Germinal center (tissue), 1 donor: Measurements from ENCODE around the gene PATZ1.
A peak's percentile ranks its signal among the peaks of the same experiment; 100 is the strongest.

Source experiments
- DNase-seq: peaks from one replicate; pipeline ENCODE4 v3.0.0; 2012; ENCODE audit warnings: mixed read lengths, low spot score

The PATZ1 gene

GRCh38 chr22:31313366-31314147 is 32.6 kb downstream of the PATZ1 start:
- peak; percentile 67 for DNase-seq

GRCh38 chr22:31308181-31308580 is 38.0 kb downstream of the PATZ1 start:
- DNase-seq = peak; percentile 29

GRCh38 chr22:31305194-31305593 is 41.0 kb downstream of the PATZ1 start:
- DNase-seq = no peak

DNA sequence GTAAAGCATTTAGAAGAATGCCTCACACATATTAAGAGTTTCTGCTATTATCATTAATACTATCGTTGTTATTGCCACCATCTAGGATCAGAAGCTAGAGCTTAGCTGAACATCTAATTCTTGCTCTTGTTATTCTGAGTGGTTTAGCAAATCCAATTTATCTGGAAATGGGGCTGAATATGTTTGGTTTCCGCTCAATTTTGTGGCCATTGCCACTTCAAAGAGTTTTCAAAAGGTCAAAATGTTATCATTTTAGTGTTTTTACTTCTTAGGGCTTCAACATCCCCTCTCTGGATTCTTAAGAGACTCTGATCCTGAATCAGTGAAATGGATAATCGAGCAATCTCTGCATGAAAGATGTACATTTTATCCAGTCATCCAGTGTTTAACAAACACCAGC is 43.6 kb downstream of the PATZ1 start:
- no peak for DNase-seq

DNA sequence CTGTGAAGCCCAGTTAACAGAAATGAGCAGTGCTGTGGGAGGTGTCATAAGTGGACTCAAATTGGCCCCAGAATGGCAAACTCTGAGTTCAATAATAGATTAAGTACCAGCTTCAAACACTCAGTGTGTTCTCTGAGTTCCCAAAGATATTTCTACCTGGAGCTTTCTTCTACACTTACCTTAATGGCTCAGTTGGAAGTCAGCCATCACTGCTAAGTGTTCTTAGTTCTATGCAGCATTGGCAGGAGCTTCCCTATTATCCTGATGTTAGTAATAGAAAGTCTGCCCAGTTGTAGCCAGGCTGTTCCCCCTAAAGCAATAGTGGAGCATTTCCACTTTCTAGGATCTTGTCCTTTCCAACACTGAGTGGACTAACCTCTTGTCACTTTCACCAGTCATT is 44.1 kb downstream of the PATZ1 start:
- DNase-seq = no peak

DNA sequence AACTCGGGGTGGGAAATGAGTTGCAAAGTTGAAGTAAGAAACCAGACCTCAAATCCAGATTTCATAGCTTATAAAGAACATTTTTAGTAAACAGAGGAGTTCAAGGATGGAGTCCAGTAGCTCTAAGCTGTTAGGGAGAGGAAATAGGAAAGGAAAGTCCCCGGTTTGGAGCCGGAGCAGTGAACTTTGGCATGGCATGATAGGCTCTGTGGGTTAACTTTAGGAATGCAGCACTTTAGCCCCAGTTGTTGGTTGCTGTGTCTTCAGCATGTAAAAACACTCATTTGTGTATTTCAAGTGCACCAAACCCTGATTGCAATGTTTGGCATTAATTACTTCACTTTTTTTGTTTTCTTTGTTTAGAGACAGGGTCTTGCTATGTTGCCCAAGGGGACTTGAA is 45.2 kb downstream of the PATZ1 start:
- DNase-seq = no peak

GRCh38 chr22:31295831-31296657 is 50.1 kb downstream of the PATZ1 start:
- no peak for DNase-seq

- DNase-seq = no peak
Measured at GRCh38 chr22:31295360-31295759, 50.8 kb downstream of the PATZ1 start.

- DNase-seq = peak; percentile 73
Measured at GRCh38 chr22:31292236-31292989, 53.7 kb downstream of the PATZ1 start, which contains the start of gene PIK3IP1. TSS of gene PIK3IP1 (minus strand) at chr22:31292488. CDS start at chr22:31292344, 144 bp downstream.

DNA sequence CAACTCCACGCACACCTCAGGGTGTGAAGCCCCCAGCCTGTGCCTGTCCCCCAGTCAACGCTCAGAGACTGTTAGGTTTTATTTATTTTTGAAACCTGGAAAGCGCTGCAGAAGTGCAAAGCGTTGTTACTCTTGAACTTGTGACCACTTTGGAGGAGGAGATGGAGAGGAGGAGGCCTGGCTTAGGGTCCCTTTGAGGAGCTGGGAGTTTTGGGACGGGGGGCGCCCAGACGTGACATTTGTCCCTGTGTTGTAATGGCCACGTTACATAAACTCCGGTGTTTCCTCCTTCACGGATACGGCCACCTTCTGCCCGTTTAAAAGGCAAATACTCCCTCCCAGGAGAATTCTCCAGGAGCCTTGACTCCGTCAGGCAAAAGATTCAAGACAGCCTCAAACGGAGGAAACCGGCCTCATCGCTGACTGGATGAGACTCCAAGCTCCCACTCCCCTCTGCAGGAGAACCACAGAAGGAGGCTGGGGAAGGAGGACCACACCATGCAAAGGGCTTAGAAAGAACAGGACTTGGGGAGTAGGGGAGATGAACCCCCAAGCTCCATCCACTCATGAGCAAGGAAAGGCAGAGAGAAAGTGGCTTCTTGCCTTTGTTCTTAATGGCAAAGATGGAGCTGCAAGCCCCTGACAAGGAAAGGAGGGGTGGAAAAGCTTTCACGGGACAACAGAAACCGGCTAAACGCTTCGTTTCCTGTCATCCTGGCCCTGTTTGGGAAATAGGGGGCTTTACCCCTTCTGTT is 54.5 kb downstream of the PATZ1 start:
- no peak for DNase-seq

DNA sequence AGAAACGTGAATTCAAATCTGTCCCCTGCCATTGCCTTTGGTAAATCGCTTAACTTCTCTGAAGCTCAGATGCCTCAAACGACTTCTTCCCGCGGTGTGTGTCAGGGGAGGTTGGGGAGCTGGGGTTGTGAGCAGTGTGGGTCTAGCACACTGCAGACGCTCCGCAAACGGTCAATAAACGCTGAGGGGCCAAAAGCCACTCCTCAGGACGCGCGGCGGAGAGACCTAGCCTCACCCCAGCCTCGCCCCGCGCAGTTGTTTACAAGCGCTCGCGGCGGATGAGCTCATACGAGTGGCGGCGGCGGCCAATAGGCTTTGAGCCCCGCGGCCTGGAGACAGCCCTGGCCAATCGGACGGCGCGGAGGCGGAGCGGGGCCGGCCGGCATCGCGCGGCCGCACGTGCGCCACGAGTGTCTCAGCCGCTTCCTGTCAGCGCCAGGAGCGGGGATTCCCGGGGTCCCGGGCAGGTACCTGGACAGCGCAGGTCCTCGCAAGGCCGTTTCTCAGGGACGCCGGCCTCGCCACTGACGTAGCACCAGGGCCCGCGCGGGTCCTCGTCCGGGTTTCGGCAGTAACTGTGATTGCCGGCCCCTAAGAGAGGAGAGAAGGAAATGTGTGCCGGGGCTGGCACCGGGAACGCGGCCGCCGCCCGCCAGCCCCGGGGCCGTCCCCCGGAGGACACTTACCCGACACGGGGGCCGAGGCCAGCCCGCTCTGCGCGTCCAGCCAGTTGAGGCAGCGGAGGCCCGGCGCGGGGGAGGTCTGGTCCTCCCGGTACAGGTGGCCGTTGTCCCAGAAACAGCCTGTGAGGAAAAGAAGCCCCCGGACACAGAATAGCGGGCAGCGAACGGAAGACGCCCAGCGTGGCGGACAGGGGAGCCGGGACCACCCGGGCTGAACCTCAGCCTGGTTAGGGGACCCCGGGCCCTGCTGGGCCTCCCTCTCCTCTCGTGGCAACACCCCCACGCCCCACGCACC is 55.4 kb downstream of the PATZ1 start:
- peak; percentile 97 for DNase-seq

GRCh38 chr22:31289344-31289743 is 56.8 kb downstream of the PATZ1 start:
- no peak for DNase-seq

DNA sequence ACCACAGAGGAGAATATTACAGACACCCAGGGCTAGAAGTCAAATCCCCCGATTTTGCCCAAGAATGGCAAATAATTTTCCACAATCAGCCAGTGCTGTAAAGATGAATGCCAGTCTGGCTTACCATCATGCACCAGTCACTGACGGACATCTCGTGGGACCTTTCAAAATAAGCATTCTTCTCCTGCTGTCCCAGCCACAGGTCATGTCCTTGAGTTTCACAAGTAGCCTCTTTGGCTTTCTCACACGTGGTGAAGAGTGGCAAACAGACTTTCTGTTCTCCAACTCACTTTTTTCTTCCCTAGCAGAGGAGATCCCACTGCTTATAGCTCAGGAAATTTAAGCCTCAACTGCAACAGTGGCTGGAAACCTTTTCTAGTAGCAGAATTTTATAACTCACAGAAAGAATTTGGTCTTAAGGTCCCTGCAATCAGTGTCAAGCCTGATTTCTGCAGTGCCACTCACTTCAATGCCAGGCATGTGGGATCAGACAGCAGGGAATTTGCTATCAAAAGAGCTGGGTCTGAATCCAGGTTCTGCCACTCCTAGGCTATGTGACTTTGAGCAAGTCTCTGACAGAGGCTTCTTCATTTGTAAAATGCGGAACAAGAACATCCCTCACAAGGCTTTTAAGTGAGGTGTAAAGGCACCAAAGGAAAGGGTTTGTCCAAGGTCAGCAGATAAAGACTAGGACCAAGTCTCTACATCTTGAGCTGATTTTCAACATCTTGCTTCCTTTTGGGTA is 57.5 kb downstream of the PATZ1 start:
- no peak for DNase-seq

GRCh38 chr22:31287818-31288495 is 58.2 kb downstream of the PATZ1 start:
- peak; percentile 61 for DNase-seq

DNA sequence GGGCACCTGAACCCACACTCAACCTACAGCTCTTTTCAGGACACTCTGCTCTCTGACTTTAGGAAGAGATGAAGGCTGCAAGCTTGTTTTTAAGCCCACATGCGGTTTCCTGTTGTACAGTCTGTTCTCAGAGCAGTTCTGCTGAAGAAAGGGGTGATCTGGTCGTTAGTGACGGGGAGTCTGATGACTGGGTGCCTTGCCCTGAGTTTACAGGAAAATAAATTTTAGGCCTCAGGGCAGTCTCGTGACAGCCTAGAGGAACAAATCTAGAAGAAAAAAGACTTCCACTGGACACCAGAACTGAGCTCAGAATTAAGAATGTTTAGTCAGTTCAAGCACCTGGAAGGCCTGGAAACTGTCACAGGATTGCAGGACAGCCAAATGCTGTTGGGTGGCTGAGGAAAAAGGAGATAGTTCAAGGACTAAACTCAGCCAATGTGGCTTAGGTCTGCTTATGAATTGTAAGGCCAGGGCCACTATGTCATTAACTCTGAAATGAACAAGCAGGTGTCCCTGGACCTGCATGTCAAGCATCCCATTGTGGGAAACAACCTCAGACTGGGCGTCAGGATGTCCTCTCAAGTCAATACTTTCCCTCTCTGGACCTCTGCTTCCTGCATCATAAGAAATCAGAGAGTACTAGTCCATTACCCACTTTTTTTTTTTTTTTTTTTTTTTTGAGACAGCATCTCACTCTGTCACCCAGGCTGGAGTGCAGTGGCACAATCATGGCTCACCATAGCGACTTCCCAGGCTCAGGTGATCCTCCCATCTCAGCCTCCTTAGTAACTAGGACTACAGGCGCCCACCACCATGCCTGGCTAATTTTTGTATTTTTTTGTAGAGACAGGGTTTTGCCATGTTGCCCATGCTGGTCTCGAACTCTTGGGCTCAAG is 59.5 kb downstream of the PATZ1 start:
- peak; percentile 65 for DNase-seq

DNA sequence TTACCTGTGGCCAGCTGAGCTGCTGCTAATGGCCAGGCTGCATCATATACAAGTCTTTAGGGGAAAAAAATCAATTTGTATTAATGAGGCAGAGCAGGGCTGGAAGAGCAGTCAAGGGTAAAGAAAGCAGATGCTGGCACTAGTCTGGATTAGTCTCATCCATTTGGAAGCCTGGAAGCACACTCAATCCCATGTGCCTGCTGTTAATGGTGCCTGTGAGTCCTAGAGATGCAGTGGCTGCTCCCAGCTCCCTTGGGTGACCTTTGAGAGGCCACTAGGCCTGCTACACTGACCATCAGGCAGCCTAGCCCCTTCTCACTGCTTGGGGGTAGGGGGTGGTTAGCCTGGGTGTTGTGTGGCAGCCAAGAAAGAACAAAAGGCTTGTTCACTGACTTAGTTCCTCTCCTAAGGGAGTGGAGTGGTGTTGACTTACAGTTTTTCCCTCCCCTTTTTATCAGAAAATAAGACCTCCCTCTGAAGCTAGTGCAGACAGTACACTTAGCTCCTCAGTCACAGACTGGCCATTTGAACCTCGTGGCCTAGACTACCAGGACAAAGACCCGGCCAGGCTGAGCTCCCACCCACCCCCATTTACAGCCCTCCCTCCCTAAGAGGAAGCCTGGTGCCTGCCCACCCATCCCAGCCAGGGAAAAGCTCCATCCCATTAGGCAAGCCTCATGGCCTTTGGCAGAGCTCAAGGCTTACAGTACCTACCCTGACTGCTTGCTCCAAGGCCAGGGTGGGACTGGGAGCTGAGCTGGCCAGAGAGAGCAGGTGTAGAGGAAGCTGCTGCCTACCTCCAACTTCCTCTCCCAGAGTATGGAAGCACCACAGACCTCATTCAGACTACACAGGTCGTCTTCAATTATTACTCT is 61.6 kb downstream of the PATZ1 start:
- DNase-seq = no peak
